Left lung (tissue), 10 donors: ENCODE data around the gene EFR3B. TPM values are rescaled to one million over a fixed set of nuclear protein-coding genes. Genes with fewer than 3 reads are reported as not detected.
"Not testable (repeated sequence)": the region's sequence is repeated elsewhere in the genome, so short reads cannot be mapped to it uniquely, and the experiment has no call there.

Experiments
- ATAC-seq: fragments of 200-7000 bp; cut with Tn5 transposase; one replicate; pipeline ENCODE4 v1.9.1; 2020; ENCODE audit warnings: moderate library complexity
- DNase-seq, 4 donors: peaks; one replicate each; pipeline ENCODE4 v3.0.0-alpha.2; 2013 to 2020
- H3K27ac ChIP-seq, 2 donors: fragments of 200-600 bp; sonication (generic) in 1 of 2; one replicate each; pipeline versions ENCODE4 v1.5.0 to v1.8.0; 2020 to 2021
- H3K27me3 ChIP-seq, 2 donors: fragments of 200-600 bp; sonication (generic) in 1 of 2; one replicate each; pipeline versions ENCODE4 v1.5.0 to v1.8.0; 2020 to 2021
- H3K36me3 ChIP-seq, 2 donors: fragments of 200-600 bp; sonication (generic) in 1 of 2; one replicate each; pipeline versions ENCODE4 v1.5.0 to v1.8.0; 2020 to 2021
- H3K4me1 ChIP-seq, 2 donors: fragments of 200-600 bp; one replicate each; pipeline ENCODE4 v1.8.0; 2021
- H3K4me3 ChIP-seq, 2 donors: fragments of 200-600 bp; sonication (generic) in 1 of 2; one replicate each; pipeline versions ENCODE4 v1.5.0 to v1.8.0; 2020 to 2021; ENCODE audit warnings: mild to moderate bottlenecking in 1 of 2
- H3K9me3 ChIP-seq, 2 donors: fragments of 200-600 bp; sonication (generic) in 1 of 2; one replicate each; pipeline versions ENCODE4 v1.5.0 to v1.8.0; 2020 to 2021
- CTCF ChIP-seq, 2 donors: fragments of 200-600 bp; sonication (generic) in 1 of 2; IDR thresholded peaks; one replicate each; pipeline versions ENCODE4 v1.5.0 to v1.8.0; 2021; ENCODE audit warnings: antibody characterized with exemption in 2 of 2
- intact Hi-C, 2 donors: fragments of 100-400 bp; cut with DNase I; formaldehyde crosslinking; loops; one replicate each; pipeline versions ENCODE4 v1.11.2 to v1.14.2; 2022
- polyA plus RNA-seq, 6 donors: library from polyadenylated mRNA; unstranded; fragments of 120-200 nt; gene quantifications; one replicate each; pipeline ENCODE4 v1.2.1, GENCODE V29; 2013; ENCODE audit not compliant: insufficient read length in 6 of 6
- total RNA-seq, 2 donors: library from RNA; stranded (reverse); fragmentation: NEBNext Ultra II Directional; extraction: Animal tissue kit (Norgen Biotek cat#: 25700); gene quantifications; one replicate each; pipeline ENCODE4 v1.2.1, GENCODE V29; 2021
- donor health status: DM: no; HTN: yes; CAD: no.
- donor health status: DM: no; HTN: no; CAD: no.

EFR3B gene
- total and polyA plus RNA-seq, 8 donors, result 2.4 to 10.5 (median 7.6) TPM

- H3K4me1 ChIP-seq, result no peaks in the 10 kb centered on the region
- no peak overlapping the region for H3K4me3 ChIP-seq
- H3K27me3 ChIP-seq, result no peaks in the 10 kb centered on the region
- no peaks in the 10 kb centered on the region for H3K9me3 ChIP-seq
- DNase-seq (no peak), ATAC-seq (no peak)
- intact Hi-C loops, result no loop called here
- H3K36me3 ChIP-seq, result no peaks in the 10 kb centered on the region
- no peak for TF ChIP-seq CTCF (IDR thresholded peaks at IDR 0.05)
- no peak overlapping the region for H3K27ac ChIP-seq
Measured at GRCh38 chr2:25141120-25141519, 99.2 kb downstream of the EFR3B start.

GRCh38 chr2:25145803-25146202, 103.9 kb downstream of the EFR3B start:
- Histone ChIP-seq H3K27ac (no peak overlapping the region), H3K4me1 (no peaks in the 10 kb centered on the region), H3K4me3 (no peak overlapping the region), H3K36me3 (no peaks in the 10 kb centered on the region), H3K27me3 (no peaks in the 10 kb centered on the region), H3K9me3 (no peaks in the 10 kb centered on the region)
- TF ChIP-seq CTCF (IDR thresholded peaks at IDR 0.05), result no peak
- ATAC-seq (no peak), DNase-seq (no peak)
- intact Hi-C loops, result no loop called here

- Histone ChIP-seq H3K36me3 (no peaks in the 10 kb centered on the region), H3K27me3 (no peaks in the 10 kb centered on the region), H3K27ac (no peak overlapping the region), H3K4me1 (no peaks in the 10 kb centered on the region), H3K4me3 (no peak overlapping the region), H3K9me3 (no peaks in the 10 kb centered on the region)
- intact Hi-C loops, result no loop called here
- DNase-seq (no peak), ATAC-seq (no peak)
- TF ChIP-seq CTCF (IDR thresholded peaks at IDR 0.05), result no peak
Measured at GRCh38 chr2:25146896-25147295, 105.0 kb downstream of the EFR3B start.

- H3K36me3 ChIP-seq, result no peaks in the 10 kb centered on the region
- intact Hi-C loops, result no loop called here
- DNase-seq (no peak), ATAC-seq (no peak)
- TF ChIP-seq CTCF (IDR thresholded peaks at IDR 0.05), result no peak
- no peak overlapping the region for H3K4me3 ChIP-seq
- no peak overlapping the region for H3K27ac ChIP-seq
- H3K27me3 ChIP-seq, result no peaks in the 10 kb centered on the region
- H3K9me3 ChIP-seq, result no peaks in the 10 kb centered on the region
- H3K4me1 ChIP-seq, result no peaks in the 10 kb centered on the region
Measured at GRCh38 chr2:25149646-25150045, 107.8 kb downstream of the EFR3B start.

GRCh38 chr2:25150993-25151392, 109.1 kb downstream of the EFR3B start:
- H3K36me3 ChIP-seq, H3K27ac ChIP-seq, H3K4me1 ChIP-seq, intact Hi-C loops, ATAC-seq, H3K27me3 ChIP-seq, DNase-seq, H3K9me3 ChIP-seq, H3K4me3 ChIP-seq: not testable (repeated sequence)

- Histone ChIP-seq H3K36me3 (no peaks in the 10 kb centered on the region), H3K4me1 (no peaks in the 10 kb centered on the region), H3K27me3 (no peaks in the 10 kb centered on the region), H3K27ac (no peak overlapping the region), H3K4me3 (no peak overlapping the region), H3K9me3 (no peaks in the 10 kb centered on the region)
- intact Hi-C loops, result no loop called here
- no peak for TF ChIP-seq CTCF (IDR thresholded peaks at IDR 0.05)
- ATAC-seq, result no peak
- no peak for DNase-seq
Measured at GRCh38 chr2:25151718-25152117, 109.8 kb downstream of the EFR3B start.
